Osteocyte (in vitro differentiated cells): ENCODE results near the gene PPP2R2D. TPM values are rescaled to one million over a fixed set of nuclear protein-coding genes. Genes with fewer than 3 reads are reported as not detected.

ENCODE experiments used
- DNase-seq: peaks from one replicate; pipeline ENCODE4 v3.0.0; 2021; ENCODE audit warnings: mixed read lengths; ENCODE audit not compliant: unreplicated experiment; ENCODE audit errors: extremely low spot score
- H3K27ac Mint-ChIP-seq: one replicate; pipeline ENCODE4 v1.8.0; 2021; ENCODE audit warnings: mild to moderate bottlenecking, mixed read lengths; ENCODE audit not compliant: unreplicated experiment
- H3K27me3 Mint-ChIP-seq: one replicate; pipeline ENCODE4 v1.8.0; 2021; ENCODE audit warnings: mixed read lengths; ENCODE audit not compliant: unreplicated experiment
- H3K36me3 Mint-ChIP-seq: one replicate; pipeline ENCODE4 v1.8.0; 2021; ENCODE audit warnings: mixed read lengths; ENCODE audit not compliant: unreplicated experiment
- H3K4me1 Mint-ChIP-seq: one replicate; pipeline ENCODE4 v1.8.0; 2021; ENCODE audit warnings: mixed read lengths; ENCODE audit not compliant: unreplicated experiment
- H3K4me3 Mint-ChIP-seq: one replicate; pipeline ENCODE4 v1.8.0; 2021; ENCODE audit warnings: mild to moderate bottlenecking, moderate library complexity, mixed read lengths; ENCODE audit not compliant: unreplicated experiment
- H3K9me3 Mint-ChIP-seq: one replicate; pipeline ENCODE4 v1.8.0; 2021; ENCODE audit warnings: mixed read lengths; ENCODE audit not compliant: unreplicated experiment
- CTCF ChIP-seq: fragments of 200-600 bp; sonication (generic); IDR thresholded peaks from 2 replicates; pipeline ENCODE4 v1.5.0; 2021; ENCODE audit warnings: antibody characterized with exemption, mild to moderate bottlenecking, moderate library complexity
- total RNA-seq: library from RNA; stranded (reverse); gene quantifications from 2 replicates; pipeline ENCODE4 v1.2.1, GENCODE V29; 2021

PPP2R2D gene
- total RNA-seq, 1 donor from 2014 or later, result 28.9 TPM

- H3K27ac Mint-ChIP-seq, result peak overlapping the region; percentile 98
- H3K36me3 Mint-ChIP-seq, result peaks cover 13% of the 10 kb centered on the region
- H3K4me1 Mint-ChIP-seq, result peaks cover 75% of the 10 kb centered on the region
- H3K4me3 Mint-ChIP-seq, result peak overlapping the region; percentile 6
- no peaks in the 10 kb centered on the region for H3K27me3 Mint-ChIP-seq
- DNase-seq, result no peak
- H3K9me3 Mint-ChIP-seq, result no peaks in the 10 kb centered on the region
- TF ChIP-seq CTCF, result no peak
Observed at GRCh38 chr10:131930586-131931330, 29.9 kb downstream of the PPP2R2D start.

GRCh38 chr10:131931981-131932380 is 31.2 kb downstream of the PPP2R2D start:
- TF ChIP-seq CTCF, result no peak
- no peaks in the 10 kb centered on the region for H3K27me3 Mint-ChIP-seq
- DNase-seq, result no peak
- no peak overlapping the region for H3K27ac Mint-ChIP-seq
- peaks cover 70% of the 10 kb centered on the region for H3K4me1 Mint-ChIP-seq
- H3K9me3 Mint-ChIP-seq, result no peaks in the 10 kb centered on the region
- H3K36me3 Mint-ChIP-seq, result peaks cover 13% of the 10 kb centered on the region
- H3K4me3 Mint-ChIP-seq, result no peak overlapping the region

GRCh38 chr10:131933016-131933695 is 32.3 kb downstream of the PPP2R2D start:
- no peak for TF ChIP-seq CTCF
- H3K27me3 Mint-ChIP-seq, result no peaks in the 10 kb centered on the region
- DNase-seq, result no peak
- H3K9me3 Mint-ChIP-seq, result no peaks in the 10 kb centered on the region
- peaks cover 58% of the 10 kb centered on the region for H3K4me1 Mint-ChIP-seq
- peaks cover 20% of the 10 kb centered on the region for H3K36me3 Mint-ChIP-seq
- no peak overlapping the region for H3K4me3 Mint-ChIP-seq
- H3K27ac Mint-ChIP-seq, result peak overlapping the region; percentile 50

- peak overlapping the region; percentile 50 for H3K27ac Mint-ChIP-seq
- no peak overlapping the region for H3K4me3 Mint-ChIP-seq
- no peak for DNase-seq
- peaks cover 53% of the 10 kb centered on the region for H3K4me1 Mint-ChIP-seq
- H3K27me3 Mint-ChIP-seq, result no peaks in the 10 kb centered on the region
- H3K9me3 Mint-ChIP-seq, result no peaks in the 10 kb centered on the region
- peaks cover 24% of the 10 kb centered on the region for H3K36me3 Mint-ChIP-seq
- TF ChIP-seq CTCF, result no peak
Observed at GRCh38 chr10:131933696-131934086, 32.9 kb downstream of the PPP2R2D start.

GRCh38 chr10:131934769-131935168 is 34.0 kb downstream of the PPP2R2D start:
- Mint-ChIP-seq H3K9me3 (no peaks in the 10 kb centered on the region), H3K27ac (no peak overlapping the region), H3K36me3 (peaks cover 27% of the 10 kb centered on the region), H3K4me1 (peaks cover 42% of the 10 kb centered on the region), H3K4me3 (no peak overlapping the region), H3K27me3 (no peaks in the 10 kb centered on the region)
- no peak for DNase-seq
- TF ChIP-seq CTCF, result no peak
